Measurements from ENCODE around the gene CDC20. TPM values are rescaled to one million over a fixed set of nuclear protein-coding genes. Genes with fewer than 3 reads are reported as not detected.

The CDC20 gene
- total and polyA plus RNA-seq, 2 donors (not counting 1 experiment from before 2014, with no cell fraction given) = 16.7 to 24.1 TPM

DNA sequence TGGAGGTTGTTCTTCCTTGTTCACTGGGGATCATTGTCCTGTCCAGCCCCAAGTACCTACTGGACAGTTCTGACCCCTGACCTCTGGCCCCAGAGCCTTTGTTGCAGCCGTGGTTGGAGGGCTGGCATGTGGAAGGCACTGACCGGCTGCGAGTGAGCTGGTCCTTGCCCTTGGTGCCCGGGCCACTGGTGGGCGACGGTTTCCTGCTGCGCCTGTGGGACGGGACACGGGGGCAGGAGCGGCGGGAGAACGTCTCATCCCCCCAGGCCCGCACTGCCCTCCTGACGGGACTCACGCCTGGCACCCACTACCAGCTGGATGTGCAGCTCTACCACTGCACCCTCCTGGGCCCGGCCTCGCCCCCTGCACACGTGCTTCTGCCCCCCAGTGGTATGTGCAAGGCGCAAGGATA lies 46.6 kb upstream of the CDC20 start:
- Histone ChIP-seq H2AFZ (ENCODE audit: low read length) (no peak overlapping the region), H3K4me3 (replicated peaks in 1 of 4; ENCODE audit: control extremely low read depth in 1 of 4, insufficient read depth in 1 of 4, low read depth in 3 of 4, low read length in 4 of 4) (no peak overlapping the region), H3K27me3 (ENCODE audit: control insufficient read depth, insufficient read depth, low read length) (no peaks in the 10 kb centered on the region), H3K4me1 (ENCODE audit: control insufficient read depth, extremely low read depth, insufficient read depth, low read length) (no peaks in the 10 kb centered on the region), H3K36me3 (ENCODE audit: control insufficient read depth, insufficient read depth, low read length) (no peaks in the 10 kb centered on the region), H3K9ac (ENCODE audit: insufficient read depth, low read length) (no peak overlapping the region), H3K27ac (ENCODE audit: insufficient read depth, low read length) (no peak overlapping the region), H3K4me2 (ENCODE audit: extremely low read depth, insufficient read depth, low read length) (no peak overlapping the region), H3K9me3 (ENCODE audit: control insufficient read depth, insufficient read depth, low read depth, low read length) (no peaks in the 10 kb centered on the region), H3K79me2 (ENCODE audit: control insufficient read depth, insufficient read depth, low read length) (no peaks in the 10 kb centered on the region), H4K20me1 (ENCODE audit: control insufficient read depth, extremely low read depth, insufficient read depth, low read length) (no peaks in the 10 kb centered on the region)
- no peak for DNase-seq (ENCODE audit: low read depth in 2 of 2)
- TF ChIP-seq, protein P1, sequence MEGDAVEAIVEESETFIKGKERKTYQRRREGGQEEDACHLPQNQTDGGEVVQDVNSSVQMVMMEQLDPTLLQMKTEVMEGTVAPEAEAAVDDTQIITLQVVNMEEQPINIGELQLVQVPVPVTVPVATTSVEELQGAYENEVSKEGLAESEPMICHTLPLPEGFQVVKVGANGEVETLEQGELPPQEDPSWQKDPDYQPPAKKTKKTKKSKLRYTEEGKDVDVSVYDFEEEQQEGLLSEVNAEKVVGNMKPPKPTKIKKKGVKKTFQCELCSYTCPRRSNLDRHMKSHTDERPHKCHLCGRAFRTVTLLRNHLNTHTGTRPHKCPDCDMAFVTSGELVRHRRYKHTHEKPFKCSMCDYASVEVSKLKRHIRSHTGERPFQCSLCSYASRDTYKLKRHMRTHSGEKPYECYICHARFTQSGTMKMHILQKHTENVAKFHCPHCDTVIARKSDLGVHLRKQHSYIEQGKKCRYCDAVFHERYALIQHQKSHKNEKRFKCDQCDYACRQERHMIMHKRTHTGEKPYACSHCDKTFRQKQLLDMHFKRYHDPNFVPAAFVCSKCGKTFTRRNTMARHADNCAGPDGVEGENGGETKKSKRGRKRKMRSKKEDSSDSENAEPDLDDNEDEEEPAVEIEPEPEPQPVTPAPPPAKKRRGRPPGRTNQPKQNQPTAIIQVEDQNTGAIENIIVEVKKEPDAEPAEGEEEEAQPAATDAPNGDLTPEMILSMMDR (conservative IDR thresholded peaks at IDR 0.05 in 1 of 2, IDR thresholded peaks at IDR 0.05 in 1 of 2; ENCODE audit: low read depth in 1 of 2, low read length in 2 of 2) = no peak
- no peak for TF ChIP-seq EZH2 (IDR thresholded peaks at IDR 0.05; ENCODE audit: low read length, missing control alignments)

GRCh38 chr1:43312663-43313515 lies 45.9 kb upstream of the CDC20 start:
- no peak overlapping the region for H3K4me2 ChIP-seq (ENCODE audit: extremely low read depth, insufficient read depth, low read length)
- no peak overlapping the region for H3K4me3 ChIP-seq (replicated peaks in 1 of 4; ENCODE audit: control extremely low read depth in 1 of 4, insufficient read depth in 1 of 4, low read depth in 3 of 4, low read length in 4 of 4)
- H3K27me3 ChIP-seq (ENCODE audit: control insufficient read depth, insufficient read depth, low read length) = no peaks in the 10 kb centered on the region
- no peaks in the 10 kb centered on the region for H3K4me1 ChIP-seq (ENCODE audit: control insufficient read depth, extremely low read depth, insufficient read depth, low read length)
- H3K27ac ChIP-seq (ENCODE audit: insufficient read depth, low read length) = no peak overlapping the region
- H3K9me3 ChIP-seq (ENCODE audit: control insufficient read depth, insufficient read depth, low read depth, low read length) = no peaks in the 10 kb centered on the region
- TF ChIP-seq EZH2 (IDR thresholded peaks at IDR 0.05; ENCODE audit: low read length, missing control alignments) = no peak
- TF ChIP-seq, protein P1 (conservative IDR thresholded peaks at IDR 0.05 in 1 of 2, IDR thresholded peaks at IDR 0.05 in 1 of 2; ENCODE audit: low read depth in 1 of 2, low read length in 2 of 2) = no peak
- H4K20me1 ChIP-seq (ENCODE audit: control insufficient read depth, extremely low read depth, insufficient read depth, low read length) = no peaks in the 10 kb centered on the region
- DNase-seq (ENCODE audit: low read depth in 2 of 2) = no peak
- no peaks in the 10 kb centered on the region for H3K36me3 ChIP-seq (ENCODE audit: control insufficient read depth, insufficient read depth, low read length)
- no peak overlapping the region for H3K9ac ChIP-seq (ENCODE audit: insufficient read depth, low read length)
- no peak overlapping the region for H2AFZ ChIP-seq (ENCODE audit: low read length)
- H3K79me2 ChIP-seq (ENCODE audit: control insufficient read depth, insufficient read depth, low read length) = no peaks in the 10 kb centered on the region

DNA sequence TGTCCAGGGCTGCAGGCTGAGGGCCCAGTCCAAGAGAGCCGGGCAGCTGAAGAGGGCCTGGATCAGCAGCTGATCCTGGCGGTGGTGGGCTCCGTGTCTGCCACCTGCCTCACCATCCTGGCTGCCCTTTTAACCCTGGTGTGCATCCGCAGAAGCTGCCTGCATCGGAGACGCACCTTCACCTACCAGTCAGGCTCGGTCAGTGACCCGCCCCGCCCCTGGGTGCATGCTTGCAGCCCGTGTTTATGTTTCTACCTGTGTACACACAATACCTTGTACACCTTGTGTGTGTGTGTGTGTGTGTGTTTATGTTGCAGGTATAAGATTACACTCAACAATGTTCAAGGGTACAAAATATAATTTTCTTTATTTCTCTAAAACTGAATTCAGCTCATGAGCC lies 45.0 kb upstream of the CDC20 start:
- no peak overlapping the region for H3K4me3 ChIP-seq (replicated peaks in 1 of 4; ENCODE audit: control extremely low read depth in 1 of 4, insufficient read depth in 1 of 4, low read depth in 3 of 4, low read length in 4 of 4)
- no peak overlapping the region for H3K4me2 ChIP-seq (ENCODE audit: extremely low read depth, insufficient read depth, low read length)
- no peaks in the 10 kb centered on the region for H3K27me3 ChIP-seq (ENCODE audit: control insufficient read depth, insufficient read depth, low read length)
- H3K27ac ChIP-seq (ENCODE audit: insufficient read depth, low read length) = no peak overlapping the region
- H3K79me2 ChIP-seq (ENCODE audit: control insufficient read depth, insufficient read depth, low read length) = no peaks in the 10 kb centered on the region
- no peak overlapping the region for H3K9ac ChIP-seq (ENCODE audit: insufficient read depth, low read length)
- H2AFZ ChIP-seq (ENCODE audit: low read length) = no peak overlapping the region
- no peak for DNase-seq (ENCODE audit: low read depth in 2 of 2)
- no peaks in the 10 kb centered on the region for H4K20me1 ChIP-seq (ENCODE audit: control insufficient read depth, extremely low read depth, insufficient read depth, low read length)
- no peaks in the 10 kb centered on the region for H3K9me3 ChIP-seq (ENCODE audit: control insufficient read depth, insufficient read depth, low read depth, low read length)
- H3K4me1 ChIP-seq (ENCODE audit: control insufficient read depth, extremely low read depth, insufficient read depth, low read length) = no peaks in the 10 kb centered on the region
- H3K36me3 ChIP-seq (ENCODE audit: control insufficient read depth, insufficient read depth, low read length) = no peaks in the 10 kb centered on the region
- no peak for TF ChIP-seq EZH2 (IDR thresholded peaks at IDR 0.05; ENCODE audit: low read length, missing control alignments)
- TF ChIP-seq, protein P1 (conservative IDR thresholded peaks at IDR 0.05 in 1 of 2, IDR thresholded peaks at IDR 0.05 in 1 of 2; ENCODE audit: low read depth in 1 of 2, low read length in 2 of 2) = no peak

Measured in fibroblast of lung (primary cell).